ENCODE measurements around the gene H6PD.
"Not testable (repeated sequence)": the region's sequence is repeated elsewhere in the genome, so short reads cannot be mapped to it uniquely, and the experiment has no call there.

Gene H6PD

GRCh38 chr1:9281071-9281827 is 46.7 kb downstream of the H6PD start:
- no peak for FAIRE-seq

DNA sequence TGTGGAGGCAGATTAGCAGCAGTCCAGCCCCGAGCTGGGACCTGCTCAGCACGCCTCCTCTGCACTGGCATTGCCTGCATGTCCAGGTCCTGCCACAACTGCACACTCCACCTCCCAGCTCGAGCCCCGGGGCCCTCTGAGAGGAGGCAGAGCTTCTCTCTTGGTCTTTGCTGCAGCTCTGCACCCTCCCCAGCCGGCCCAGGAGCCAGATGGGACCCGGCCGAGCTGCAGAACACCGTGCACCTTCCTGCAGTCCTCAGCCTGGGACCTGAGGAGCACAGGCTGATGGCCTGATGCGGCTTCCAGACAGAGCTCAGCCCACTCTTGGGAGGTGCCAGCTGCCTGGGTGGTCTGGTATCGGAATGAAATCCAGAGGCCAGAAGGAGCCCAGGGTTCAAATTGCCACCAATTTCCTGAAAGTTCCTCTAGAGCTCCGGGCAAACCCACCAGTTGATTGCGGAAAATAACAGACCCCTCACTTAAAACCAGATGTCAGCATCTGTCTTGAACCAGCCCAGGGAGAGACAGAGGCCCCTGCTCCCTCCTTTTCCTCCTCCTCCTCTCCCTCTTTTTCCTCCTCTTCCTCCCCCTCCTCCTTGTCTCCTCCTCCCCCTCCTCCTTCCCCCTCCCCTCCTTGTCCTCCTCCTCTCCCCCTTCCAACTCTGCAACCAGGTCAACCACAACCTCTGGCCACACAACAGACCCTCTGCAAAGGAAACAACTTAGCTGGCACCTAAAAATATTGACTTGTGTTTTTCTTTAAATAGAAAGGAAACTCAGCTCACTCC is 47.5 kb downstream of the H6PD start:
- FAIRE-seq, result no peak

GRCh38 chr1:9282696-9282955 is 48.1 kb downstream of the H6PD start:
- no peak for FAIRE-seq

DNA sequence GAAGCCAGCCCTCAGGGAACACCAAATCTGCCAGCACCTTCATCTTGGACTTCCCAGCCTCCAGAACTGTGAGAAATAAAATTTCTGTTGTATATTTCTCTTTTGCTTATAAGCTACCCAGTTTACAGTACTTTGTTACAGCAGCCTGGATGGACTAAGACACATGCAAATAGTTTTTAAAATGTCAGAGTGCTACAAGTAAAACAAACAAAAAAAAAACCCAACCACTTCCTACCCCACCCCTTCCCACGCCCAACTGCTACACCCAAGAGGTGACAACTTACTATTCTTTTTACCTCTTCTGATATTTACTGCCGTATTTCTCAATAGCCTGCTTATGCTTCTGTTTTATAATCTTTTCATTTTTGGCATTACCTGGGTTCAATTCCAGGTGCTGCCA is 49.5 kb downstream of the H6PD start:
- no peak for FAIRE-seq

DNA sequence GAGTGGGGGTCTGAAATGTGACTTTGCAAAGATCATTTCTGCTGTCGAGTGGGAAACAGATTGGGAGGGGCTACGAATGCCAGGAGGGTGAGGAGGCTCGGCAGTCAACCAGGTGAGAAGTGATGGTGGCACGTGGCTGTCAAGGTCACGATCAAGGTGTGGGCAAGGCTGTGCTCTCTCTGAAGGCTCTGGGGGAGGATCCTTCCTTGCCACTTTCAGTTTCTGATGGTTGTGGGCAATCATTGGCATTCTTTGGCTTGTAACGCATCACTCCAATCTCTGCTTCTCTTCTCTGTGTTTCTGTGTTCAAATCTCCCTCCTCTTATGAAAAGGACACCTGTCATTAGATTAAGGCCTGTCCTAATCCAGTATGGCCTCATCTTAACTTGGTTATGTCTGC is 52.0 kb downstream of the H6PD start:
- no peak for FAIRE-seq

DNA sequence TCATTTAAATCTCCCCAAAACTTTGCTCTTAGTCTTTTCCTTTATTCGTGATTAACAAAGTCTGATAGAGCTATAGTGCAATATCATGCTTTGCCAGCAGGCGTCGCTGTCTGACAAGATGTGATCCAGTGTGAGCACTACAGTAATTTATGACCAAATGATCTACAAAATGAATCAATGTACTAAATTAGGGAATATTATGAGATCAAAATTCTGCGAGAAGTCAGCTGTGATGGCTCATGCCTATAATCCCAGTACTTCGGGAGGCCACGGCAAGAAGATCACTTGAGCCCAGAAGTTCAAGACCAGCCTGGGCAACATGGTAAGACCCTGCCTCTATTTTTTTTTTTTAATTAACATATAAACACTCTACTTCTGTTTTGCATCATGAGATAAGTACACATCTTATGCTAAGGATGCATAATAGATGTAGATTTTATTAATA is 54.5 kb downstream of the H6PD start:
- FAIRE-seq, result peak; percentile 90

DNA sequence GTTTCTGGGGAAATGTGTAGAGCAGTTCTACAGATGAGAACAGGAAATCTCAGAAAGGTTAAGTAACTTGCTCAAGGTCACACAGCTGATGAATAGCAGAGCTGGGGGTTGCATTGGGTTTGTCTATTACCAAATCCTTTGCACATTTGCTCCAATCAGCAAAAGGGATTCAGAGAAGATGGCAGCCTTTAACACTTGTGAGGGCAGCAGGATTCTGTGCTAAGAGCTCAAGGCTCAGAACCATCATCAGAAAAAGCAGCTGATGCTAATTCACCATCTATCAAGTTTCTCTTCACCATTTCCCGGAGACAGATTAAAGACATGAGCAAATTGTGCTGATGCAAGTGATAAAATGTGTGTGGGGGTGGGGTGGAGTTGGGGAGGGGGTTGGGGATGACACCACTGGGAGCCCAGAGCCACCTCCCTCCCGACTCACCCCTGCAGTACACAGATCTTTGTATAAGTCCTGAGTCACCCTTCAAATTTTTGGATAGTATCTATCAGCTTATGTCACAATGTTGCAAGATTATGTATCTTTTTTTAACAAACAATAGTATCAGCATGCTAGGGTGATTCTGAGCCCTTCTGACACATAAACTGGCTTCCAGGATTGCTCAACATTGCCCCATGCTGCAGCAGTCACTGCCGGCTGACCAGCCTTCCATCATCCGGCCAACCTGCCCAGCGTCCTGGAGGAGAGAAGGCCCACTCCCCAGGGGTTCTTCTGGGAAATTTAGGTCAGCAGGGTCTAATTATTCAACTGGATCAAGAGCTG is 55.3 kb downstream of the H6PD start:
- FAIRE-seq, result no peak

- no peak for FAIRE-seq
These were observed 57.4 kb downstream of the H6PD start for GRCh38 chr1:9291914-9292360.

DNA sequence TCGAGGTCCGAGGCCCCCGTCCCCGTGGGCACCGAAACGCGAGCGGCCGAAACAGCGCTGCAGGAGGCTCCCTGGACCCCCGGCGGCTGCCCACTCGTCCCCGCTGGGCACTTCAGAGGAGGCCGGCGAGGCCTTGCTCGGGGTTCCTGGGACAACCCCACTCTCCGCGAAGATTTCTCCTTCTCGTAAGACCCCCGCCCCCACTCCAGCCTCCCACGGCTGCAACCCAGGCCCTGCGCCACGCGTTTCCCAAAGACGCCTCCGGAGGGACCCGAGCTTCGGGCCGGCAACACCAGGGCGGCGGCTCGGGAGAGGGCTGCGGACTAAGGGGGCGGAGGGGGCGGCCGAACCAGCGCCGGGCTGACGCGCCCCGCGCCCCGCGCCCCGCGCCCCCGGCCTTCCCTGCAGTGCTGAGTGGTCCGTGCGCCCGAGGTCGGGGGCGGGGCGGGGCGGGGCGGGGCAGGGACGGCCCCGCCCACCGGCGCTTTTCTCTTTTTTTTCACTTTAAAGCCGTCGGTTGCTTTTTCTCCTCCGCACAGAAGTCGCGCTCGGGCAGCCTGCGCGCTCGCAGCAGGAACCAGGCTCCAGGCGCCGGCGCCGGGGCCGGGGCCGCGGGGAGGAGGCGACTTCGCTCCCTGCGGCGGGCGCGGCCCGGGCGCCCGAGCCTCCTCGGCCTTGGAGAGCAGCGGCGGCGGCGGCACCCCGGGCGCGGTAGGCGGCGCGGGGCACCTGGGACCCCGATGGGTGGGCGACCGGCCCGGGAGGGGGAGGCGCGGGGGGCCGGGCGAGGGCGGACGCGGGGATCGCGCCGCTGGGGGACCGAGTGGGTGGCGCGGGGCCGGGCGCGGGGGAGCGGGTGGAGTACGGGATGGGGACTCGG is 58.0 kb downstream of the H6PD start, which contains the start of gene SPSB1:
Gene SPSB1 (plus strand): TSS at position 534 of the 880 bp plus-strand sequence. CDS start 62,998 bp downstream, outside the sequence.
- no peak for FAIRE-seq

DNA sequence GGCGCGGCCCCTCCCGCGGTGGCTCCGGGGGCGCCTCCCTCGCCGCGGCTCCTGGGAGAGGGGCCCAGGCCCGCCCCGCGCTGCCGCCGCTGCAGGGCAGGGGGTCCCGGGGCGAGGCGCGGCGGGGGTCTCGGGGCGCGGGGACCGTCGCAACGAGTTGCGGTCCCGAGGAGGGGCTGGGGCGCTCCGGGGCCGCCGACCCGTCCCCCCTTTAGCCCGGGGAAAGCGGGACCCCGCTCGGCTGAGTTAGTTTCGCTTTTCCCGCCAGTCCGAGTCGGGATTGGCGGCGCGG is 58.6 kb downstream of the H6PD start:
- no peak for FAIRE-seq

DNA sequence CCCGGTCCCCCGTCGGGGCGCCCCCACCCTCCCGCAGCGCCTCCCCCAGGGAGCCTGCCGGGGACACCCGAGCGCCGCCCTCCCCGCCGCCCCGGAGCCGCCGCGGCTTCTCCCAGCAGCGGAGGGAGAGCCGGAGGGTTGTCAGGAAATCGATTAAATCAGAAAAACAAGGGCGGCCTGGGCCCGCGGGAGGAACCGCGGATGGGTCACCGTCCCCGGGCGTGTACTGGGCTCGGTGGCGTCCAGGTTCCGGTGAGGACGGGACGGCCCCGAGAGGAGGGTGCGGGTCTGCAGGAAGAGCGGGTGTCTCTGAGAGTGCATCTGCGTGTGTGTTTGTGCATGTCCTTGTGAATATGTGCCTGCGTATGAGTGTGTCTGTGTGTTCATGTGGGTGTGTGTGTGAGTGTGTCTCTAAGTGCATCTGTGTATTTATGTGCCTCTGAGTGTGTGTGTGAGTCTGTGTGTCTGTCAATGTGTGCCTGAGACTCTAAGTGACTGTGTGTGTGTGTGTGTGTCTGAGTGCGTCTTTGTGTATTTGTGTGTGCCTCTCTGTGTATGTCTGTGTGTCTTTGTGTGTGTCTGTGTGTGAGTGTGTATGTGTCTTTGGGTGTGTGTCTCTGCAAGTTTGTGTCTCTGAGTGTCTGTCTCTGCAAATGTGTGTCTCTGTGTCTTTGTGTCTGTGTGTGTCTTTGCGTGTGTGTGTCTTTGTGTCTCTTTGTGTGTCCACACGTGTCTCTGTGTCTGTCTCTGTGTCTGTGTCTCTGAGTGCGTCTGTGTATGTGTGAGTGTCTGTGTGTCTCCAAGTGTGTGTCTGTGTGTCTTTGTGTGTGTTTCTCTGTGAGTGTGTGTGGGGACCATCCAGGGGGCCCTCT is 59.2 kb downstream of the H6PD start:
- no peak for FAIRE-seq

DNA sequence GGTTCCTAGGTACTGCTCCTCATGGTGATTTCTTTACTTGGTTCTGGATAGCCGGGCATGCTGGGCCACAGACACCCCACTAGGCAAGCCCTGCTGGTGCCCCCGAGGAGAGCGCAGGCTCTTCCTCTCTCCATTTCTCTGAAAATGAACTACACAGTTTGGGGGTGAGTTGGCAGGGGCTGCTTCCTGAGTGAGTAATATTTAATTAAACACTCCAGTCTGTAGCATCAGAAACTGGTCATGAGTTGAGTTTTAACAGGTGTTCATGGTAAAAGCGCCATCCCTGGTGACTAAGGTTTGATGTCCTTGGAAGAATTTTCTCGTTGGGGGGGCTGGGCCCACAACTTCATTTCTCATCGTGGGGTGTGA is 59.8 kb downstream of the H6PD start:
- FAIRE-seq, result no peak

DNA sequence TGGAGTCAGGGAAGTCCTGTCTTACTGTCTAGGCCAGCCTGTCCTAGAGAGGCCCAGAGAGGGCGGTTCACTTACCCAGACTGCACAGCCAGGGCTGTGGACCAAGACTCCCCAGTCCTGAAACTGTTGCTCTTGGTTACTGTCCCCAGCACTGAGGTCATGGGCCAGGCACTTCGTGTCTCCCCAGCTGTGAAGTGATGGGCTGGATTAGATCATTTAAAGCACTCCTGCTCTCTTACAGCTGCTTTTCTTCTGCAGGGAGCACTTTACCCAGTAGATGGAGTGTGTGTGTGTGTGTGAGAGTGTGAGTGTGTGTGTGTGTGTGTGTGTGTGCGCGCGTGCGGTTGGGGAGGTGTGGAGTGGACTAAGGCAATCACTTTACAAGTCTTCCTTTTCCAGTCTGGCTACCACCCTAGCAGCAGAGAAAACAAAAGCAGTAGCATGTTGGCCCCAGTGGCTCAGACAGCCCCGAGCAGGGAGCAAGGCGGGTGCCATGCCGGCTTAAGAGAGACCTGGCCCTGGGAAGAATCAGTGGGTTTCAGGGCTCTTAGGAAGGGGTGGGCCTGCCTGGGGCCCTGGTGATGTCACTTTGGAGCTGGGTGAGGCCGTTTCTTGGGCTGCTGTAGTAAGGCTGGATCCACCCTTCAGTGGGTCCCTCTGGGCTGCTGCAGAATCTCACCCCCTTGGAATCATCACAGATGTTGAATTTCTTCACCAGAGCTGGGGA is 60.5 kb downstream of the H6PD start:
- FAIRE-seq, result no peak

GRCh38 chr1:9295884-9296283 is 61.3 kb downstream of the H6PD start:
- FAIRE-seq, result no peak

- no peak for FAIRE-seq
These were observed 62.3 kb downstream of the H6PD start for GRCh38 chr1:9296850-9297249.

GRCh38 chr1:9297831-9298230 is 63.3 kb downstream of the H6PD start:
- FAIRE-seq, result no peak

- FAIRE-seq, result no peak
These were observed 63.7 kb downstream of the H6PD start for GRCh38 chr1:9298282-9298681.

- not testable (repeated sequence) for FAIRE-seq
These were observed 65.3 kb downstream of the H6PD start for GRCh38 chr1:9299571-9300541.

GRCh38 chr1:9300573-9300972 is 66.0 kb downstream of the H6PD start:
- no peak for FAIRE-seq
